22Rv1 (cell line): ENCODE data around the gene COL5A1.

Experiments used
- CTCF ChIP-seq: fragments of 450-650 bp; IDR thresholded peaks from 2 replicates; pipeline ENCODE4 v1.5.1; 2017; ENCODE audit warnings: mild to moderate bottlenecking
- ZFX ChIP-seq: fragments of 450-650 bp; IDR thresholded peaks from 2 replicates; pipeline ENCODE4 v1.6.1; 2017; ENCODE audit warnings: antibody characterized with exemption, borderline replicate concordance

- TF ChIP-seq CTCF, result no peak
- TF ChIP-seq ZFX, result no peak
Measured at GRCh38 chr9:134740071-134740470, 98.5 kb downstream of the COL5A1 start.
